ENCODE measurements around the gene ST6GALNAC6. TPM values are rescaled to one million over a fixed set of nuclear protein-coding genes. Genes with fewer than 3 reads are reported as not detected.

Gene ST6GALNAC6
- total and polyA plus RNA-seq, 2 of the 4 experiments (the other 2 are of a cell fraction), result 35.7 to 48.6 TPM

- intact Hi-C loops (cut with micrococcal nuclease) (no loop called here), dilution Hi-C loops (cut with HindIII; ENCODE audit: low sequenced_read_pairs, unreplicated experiment) (no loop called here), in situ Hi-C loops (cut with MboI; ENCODE audit: low sequenced_read_pairs) (no loop called here)
- no peaks in the 10 kb centered on the region for H3K27me3 ChIP-seq (ENCODE audit: control insufficient read depth, insufficient read depth, low read length)
- H4K5ac ChIP-seq (ENCODE audit: low read depth, low read length), result peak within 1 kb of the TSS; percentile 44
- peak within 1 kb of the TSS; percentile 87 for H3K9ac ChIP-seq (ENCODE audit: low read depth, low read length)
- peak within 1 kb of the TSS; percentile 62 for H3K4me3 ChIP-seq (ENCODE audit: insufficient read depth, low read depth, low read length)
- ATAC-seq (ENCODE audit: low read depth) (peak; percentile 85), DNase-seq (peak; percentile 37)
- H3K4me1 ChIP-seq (ENCODE audit: control insufficient read depth, insufficient read depth, low read length), result peaks cover 24% of the 10 kb centered on the region
- 0% methylated on average over 13 of the region's 44 CpGs; no CpG with 5 or more reads in 1 of the 2 experiments for WGBS, 2 experiments (ENCODE audit: extremely low coverage in 2 of 2, insufficient read length in 1 of 2)
- H3K14ac ChIP-seq (replicated peaks; ENCODE audit: low read depth, low read length), result peak within 1 kb of the TSS; percentile 97
- peak within 1 kb of the TSS; percentile 97 for H2AK5ac ChIP-seq (ENCODE audit: low read depth, low read length)
- H2BK120ac ChIP-seq (ENCODE audit: low read depth, low read length), result peak within 1 kb of the TSS; percentile 72
- peaks cover 2% of the 10 kb centered on the region for H3K36me3 ChIP-seq (ENCODE audit: control insufficient read depth, insufficient read depth, low read length)
- peak within 1 kb of the TSS; percentile 85 for H4K91ac ChIP-seq (ENCODE audit: insufficient read depth, low read depth, low read length)
- BruUV-seq (replicated peaks), result no TSS peak
- peak within 1 kb of the TSS; percentile 90 for H3K4ac ChIP-seq (ENCODE audit: low read depth, low read length)
- H2BK5ac ChIP-seq (ENCODE audit: low read depth, low read length, poor library complexity, severe bottlenecking), result peak within 1 kb of the TSS; percentile 64
- ChIA-PET POLR2A (ENCODE audit: unreplicated experiment) (no interaction called here), CTCF (no interaction called here)
- peak within 1 kb of the TSS; percentile 33 for H3K56ac ChIP-seq (ENCODE audit: extremely low read depth, insufficient read depth, low read length)
- peak within 1 kb of the TSS; percentile 86 for H3K27ac ChIP-seq (ENCODE audit: insufficient read depth, low read length)
- H2AFZ ChIP-seq (replicated peaks; ENCODE audit: low read length, poor library complexity), result peak within 1 kb of the TSS; percentile 96
- peak within 1 kb of the TSS; percentile 93 for H3K23ac ChIP-seq (ENCODE audit: low read depth, low read length)
- no peaks in the 10 kb centered on the region for H3K9me1 ChIP-seq (ENCODE audit: insufficient read depth, low read length)
- H2BK15ac ChIP-seq (ENCODE audit: low read depth, low read length), result peak within 1 kb of the TSS; percentile 78; the same call in 1 of the 3 replicates
- peaks cover 20 to 34% of the 10 kb centered on the region in 2 experiments; a peak in 3 of 4 replicates for H3K79me1 ChIP-seq (ENCODE audit: low read depth in 1 of 2, low read length in 2 of 2)
- TF ChIP-seq BHLHE40 (IDR thresholded peaks at IDR 0.05; ENCODE audit: low read depth, low read length) (no peak), SMC3 (IDR thresholded peaks at IDR 0.05; ENCODE audit: low read depth, low read length) (no peak), USF2 (IDR thresholded peaks at IDR 0.05; ENCODE audit: low read depth, low read length) (no peak), MXI1 (IDR thresholded peaks at IDR 0.05; ENCODE audit: borderline replicate concordance, low read depth, low read length) (peak; percentile 61; the same call in 1 of the 2 replicates), RCOR1 (IDR thresholded peaks at IDR 0.05; ENCODE audit: insufficient replicate concordance, low read length) (no peak), POLR2A (IDR thresholded peaks at IDR 0.05; ENCODE audit: low read depth, low read length) (peak; percentile 42; the same call in 1 of the 2 replicates), ELK1 (IDR thresholded peaks at IDR 0.05; ENCODE audit: borderline replicate concordance, low read depth, low read length) (no peak), MAZ (IDR thresholded peaks at IDR 0.05; ENCODE audit: borderline replicate concordance, low read depth, low read length) (peak; percentile 76; the same call in 1 of the 2 replicates)
- 0 out of 2 replicates have a peak, but pooled peaks cover 3% of the 10 kb centered on the region for H4K20me1 ChIP-seq (ENCODE audit: insufficient read depth, low read length)
- H2BK20ac ChIP-seq (ENCODE audit: low read depth, low read length), result no peak within 1 kb of the TSS
- H4K8ac ChIP-seq (ENCODE audit: low read depth in 2 of 2, low read length in 2 of 2), result peak within 1 kb of the TSS; percentile 96 to 97
- peak within 1 kb of the TSS; percentile 78; the same call in 1 of the 2 replicates for H3K18ac ChIP-seq (ENCODE audit: low read depth, low read length)
- peak within 1 kb of the TSS; percentile 99 for H2AK9ac ChIP-seq (replicated peaks; ENCODE audit: low read depth, low read length, poor library complexity)
- H3K4me2 ChIP-seq (ENCODE audit: low read depth, low read length), result peak within 1 kb of the TSS; percentile 99
- H3K9me3 ChIP-seq (ENCODE audit: control insufficient read depth, insufficient read depth, low read length), result no peaks in the 10 kb centered on the region
Measured at GRCh38 chr9:127877566-127877998, 21.8 kb downstream of the ST6GALNAC6 start, which contains the start of gene AK1. Gene AK1 (minus strand): TSS chr9:127877675. CDS start chr9:127874617, 3,058 bp downstream.

All from IMR-90 (cell line).